Measurements from ENCODE around the gene CLIP3. TPM values are rescaled to one million over a fixed set of nuclear protein-coding genes. Genes with fewer than 3 reads are reported as not detected.

CLIP3 gene
- total and polyA plus RNA-seq, 7 donors: 1.2 to 53.7 (median 22.5) TPM

DNA sequence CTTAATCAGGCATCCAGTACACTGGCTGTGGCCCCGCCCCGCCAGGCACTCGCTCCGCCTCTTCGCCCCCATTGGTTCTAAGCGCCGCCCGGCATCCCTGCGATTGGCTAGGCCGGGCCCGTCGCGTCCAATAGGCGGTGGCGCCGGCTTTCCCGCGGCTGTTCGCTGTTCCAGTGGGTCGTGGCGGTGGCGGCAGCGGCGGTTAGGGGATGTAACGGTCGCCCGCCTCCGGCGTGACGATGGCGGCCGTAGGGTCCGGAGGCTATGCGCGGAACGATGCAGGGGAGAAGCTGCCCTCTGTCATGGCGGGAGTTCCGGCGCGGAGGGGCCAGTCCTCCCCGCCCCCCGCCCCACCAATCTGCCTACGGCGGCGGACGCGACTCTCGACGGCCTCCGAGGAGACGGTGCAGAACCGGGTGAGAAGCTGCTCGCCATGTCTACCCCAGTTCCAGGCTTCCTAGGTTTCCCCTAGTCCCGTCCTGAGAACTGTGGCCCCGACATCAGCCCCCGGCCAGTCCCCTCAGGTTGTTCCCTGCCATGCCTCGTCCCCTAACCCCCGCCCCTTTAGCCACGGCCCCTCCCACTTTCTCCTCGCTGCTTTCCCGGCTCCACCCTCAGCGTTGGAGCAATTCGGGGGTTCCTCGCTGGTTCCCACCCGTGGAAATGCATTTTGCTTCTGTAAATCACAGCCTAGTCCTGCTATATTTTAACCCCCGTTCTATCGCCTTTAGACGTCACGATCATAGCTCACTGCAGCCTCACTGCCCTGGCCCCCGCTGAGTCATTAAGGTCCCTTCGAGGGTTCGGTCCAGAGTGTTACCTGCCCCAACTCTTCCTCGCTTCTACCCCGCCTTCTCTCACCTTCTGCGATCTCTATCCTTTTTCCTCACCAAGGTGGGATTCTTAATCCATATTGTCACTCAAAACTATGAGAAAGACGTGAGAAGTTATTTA lies 22.3 kb upstream of the CLIP3 start, which contains the start of gene WDR62:
Gene WDR62, plus strand, starts transcription at position 165 of the 954 bp plus-strand sequence. Its CDS starts 75 bp downstream, at position 240.
- intact Hi-C loops (cut with DNase I): loop anchor here (1.0 to 10.0 kb wide), 5 partner anchors 43 to 300 kb away; partner anchors contain the start of genes ALKBH6, HSPB6, LRFN3 and POLR2I
- Histone ChIP-seq H3K36me3 (no peaks in the 10 kb centered on the region), H3K27me3 (no peaks in the 10 kb centered on the region), H3K4me3 (peak within 1 kb of the TSS; percentile 52 to 69 (median 64)), H3K4me1 (peaks cover 0 to 18% (median 17%) of the 10 kb centered on the region in 4 donors), H3K9me3 (no peaks in the 10 kb centered on the region), H3K27ac (peak within 1 kb of the TSS; percentile 90 to 95 (median 93))
- peak; percentile 97 for DNase-seq
- TF ChIP-seq, protein P1, sequence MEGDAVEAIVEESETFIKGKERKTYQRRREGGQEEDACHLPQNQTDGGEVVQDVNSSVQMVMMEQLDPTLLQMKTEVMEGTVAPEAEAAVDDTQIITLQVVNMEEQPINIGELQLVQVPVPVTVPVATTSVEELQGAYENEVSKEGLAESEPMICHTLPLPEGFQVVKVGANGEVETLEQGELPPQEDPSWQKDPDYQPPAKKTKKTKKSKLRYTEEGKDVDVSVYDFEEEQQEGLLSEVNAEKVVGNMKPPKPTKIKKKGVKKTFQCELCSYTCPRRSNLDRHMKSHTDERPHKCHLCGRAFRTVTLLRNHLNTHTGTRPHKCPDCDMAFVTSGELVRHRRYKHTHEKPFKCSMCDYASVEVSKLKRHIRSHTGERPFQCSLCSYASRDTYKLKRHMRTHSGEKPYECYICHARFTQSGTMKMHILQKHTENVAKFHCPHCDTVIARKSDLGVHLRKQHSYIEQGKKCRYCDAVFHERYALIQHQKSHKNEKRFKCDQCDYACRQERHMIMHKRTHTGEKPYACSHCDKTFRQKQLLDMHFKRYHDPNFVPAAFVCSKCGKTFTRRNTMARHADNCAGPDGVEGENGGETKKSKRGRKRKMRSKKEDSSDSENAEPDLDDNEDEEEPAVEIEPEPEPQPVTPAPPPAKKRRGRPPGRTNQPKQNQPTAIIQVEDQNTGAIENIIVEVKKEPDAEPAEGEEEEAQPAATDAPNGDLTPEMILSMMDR (IDR thresholded peaks at IDR 0.05): no peak
- TF ChIP-seq POLR2A (IDR thresholded peaks at IDR 0.05) (no peak), POLR2AphosphoS5 (IDR thresholded peaks at IDR 0.05) (no peak), EP300 (IDR thresholded peaks at IDR 0.05) (no peak)
- 1% methylated on average over 76 of the region's 76 CpGs for WGBS, 2 donors

DNA sequence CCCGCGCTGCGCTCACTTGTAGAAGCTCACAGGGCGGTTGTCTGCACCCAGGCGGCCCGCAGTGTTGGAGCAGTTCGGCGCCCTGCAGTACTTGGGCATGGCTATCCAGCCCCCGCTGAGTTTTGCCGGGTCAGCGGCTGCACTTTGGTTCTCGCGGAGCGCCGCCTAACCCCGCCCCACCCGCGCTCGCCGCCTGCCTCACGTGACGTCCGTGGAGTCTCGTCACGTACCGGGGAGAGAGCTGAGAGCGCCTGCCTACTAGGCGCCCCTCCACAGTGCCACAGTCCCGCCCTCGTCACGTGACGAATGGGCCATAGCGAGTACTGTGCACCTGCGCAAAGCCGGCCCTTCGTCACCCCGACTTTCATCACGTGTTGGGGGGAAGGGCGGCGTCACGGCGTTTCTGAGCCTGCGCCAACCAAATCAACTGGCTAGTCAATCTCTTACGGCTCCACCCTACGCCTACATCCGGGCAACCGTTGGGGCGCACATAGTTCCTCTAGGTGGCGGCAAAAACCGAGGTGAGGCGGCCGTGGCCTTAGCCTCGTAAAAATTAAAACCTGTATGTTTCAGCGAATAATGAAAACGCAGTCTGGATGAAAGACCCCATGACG lies 21.6 kb upstream of the CLIP3 start, which contains the start of gene THAP8:
Gene THAP8, minus strand, starts transcription at position 167 of the 614 bp plus-strand sequence. Its CDS starts 68 bp downstream, at position 99.
- WGBS, 2 donors: 0 to 1% methylated on average over 56 of the region's 56 CpGs

DNA sequence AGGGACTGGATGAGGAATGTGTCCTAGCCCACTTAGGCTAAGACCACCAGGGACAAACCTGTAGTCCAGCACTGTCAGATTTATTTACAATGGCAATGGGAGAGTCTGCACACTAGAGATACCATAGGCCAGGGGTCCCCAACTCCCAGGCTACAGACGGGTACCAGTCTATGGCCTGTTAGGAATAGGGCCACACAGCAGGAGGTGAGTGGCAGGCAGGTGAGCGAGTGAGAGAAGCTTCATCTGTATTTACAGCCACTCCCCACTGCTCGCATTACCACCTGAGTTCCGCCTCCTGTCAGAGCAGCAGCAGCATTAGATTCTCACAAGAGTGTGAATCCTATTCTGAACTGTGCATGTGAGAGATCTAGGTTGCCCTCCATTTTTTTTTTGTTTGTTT lies 19.0 kb upstream of the CLIP3 start:
- no peaks in the 10 kb centered on the region for H3K36me3 ChIP-seq
- H3K27ac ChIP-seq: peak overlapping the region; percentile 90 to 95 (median 93)
- intact Hi-C loops (cut with DNase I): loop anchor here (5.0 to 10.0 kb wide), 2 partner anchors 39 to 297 kb away; partner anchors contain the start of genes ALKBH6, HSPB6 and PROSER3
- no peak for DNase-seq
- peaks cover 0 to 29% (median 24%) of the 10 kb centered on the region in 4 donors for H3K4me1 ChIP-seq
- H3K4me3 ChIP-seq: no peak overlapping the region
- TF ChIP-seq, protein P1 (IDR thresholded peaks at IDR 0.05): peak in 1 of 4 experiments; percentile 6
- TF ChIP-seq POLR2AphosphoS5 (IDR thresholded peaks at IDR 0.05): no peak
- WGBS, 2 donors: 92 to 95% methylated on average over 4 of the region's 4 CpGs
- no peaks in the 10 kb centered on the region for H3K27me3 ChIP-seq
- no peaks in the 10 kb centered on the region for H3K9me3 ChIP-seq

More for the DNA sequence above, 21.6 kb upstream of the CLIP3 start, which contains the start of gene THAP8:
- Histone ChIP-seq H3K36me3 (no peaks in the 10 kb centered on the region), H3K4me1 (peaks cover 0 to 18% (median 17%) of the 10 kb centered on the region in 4 donors), H3K27me3 (no peaks in the 10 kb centered on the region), H3K4me3 (peak within 1 kb of the TSS; percentile 52 to 69 (median 64)), H3K27ac (peak within 1 kb of the TSS; percentile 90 to 95 (median 93)), H3K9me3 (no peaks in the 10 kb centered on the region)
- peak; percentile 100 for DNase-seq
- intact Hi-C loops (cut with DNase I): loop anchor here (1.0 to 10.0 kb wide), 5 partner anchors 42 to 299 kb away; partner anchors contain the start of genes ALKBH6, HSPB6, LRFN3 and POLR2I
- TF ChIP-seq, protein P1 (IDR thresholded peaks at IDR 0.05): peak; percentile 45 to 66 (median 54)
- peak; percentile 60 to 83 for TF ChIP-seq POLR2A (IDR thresholded peaks at IDR 0.05)
- peak in 2 of 4 donors; percentile 40 to 98 for TF ChIP-seq EP300 (IDR thresholded peaks at IDR 0.05)
- TF ChIP-seq POLR2AphosphoS5 (IDR thresholded peaks at IDR 0.05): peak in 3 of 4 donors; percentile 69 to 95 (median 86)

- no peaks in the 10 kb centered on the region for H3K27me3 ChIP-seq
- H3K4me3 ChIP-seq: no peak overlapping the region
- intact Hi-C loops (cut with DNase I): loop anchor here (5.0 to 10.0 kb wide), 2 partner anchors 39 to 296 kb away; partner anchors contain the start of genes ALKBH6, HSPB6 and PROSER3
- no peak for TF ChIP-seq EP300 (IDR thresholded peaks at IDR 0.05)
- TF ChIP-seq, protein P1 (IDR thresholded peaks at IDR 0.05): peak in 2 of 4 experiments; percentile 13 to 35
- DNase-seq: no peak
- peaks cover 0 to 33% (median 28%) of the 10 kb centered on the region in 4 donors for H3K4me1 ChIP-seq
- WGBS, 2 donors: 62 to 67% methylated on average over 3 of the region's 3 CpGs
- H3K36me3 ChIP-seq: no peaks in the 10 kb centered on the region
- H3K9me3 ChIP-seq: no peaks in the 10 kb centered on the region
- H3K27ac ChIP-seq: peak overlapping the region in 3 of 4 donors; percentile 90 to 94 (median 92)
Measured at GRCh38 chr19:36051236-36051635, 18.6 kb upstream of the CLIP3 start.

Measured in sigmoid colon (tissue), 7 donors.